HepG2 (cell line): Measurements from ENCODE around the gene RTP5. TPM values are rescaled to one million over a fixed set of nuclear protein-coding genes. Genes with fewer than 3 reads are reported as not detected.

Experiments
- ATF5 ChIP-seq: sonication (generic); formaldehyde crosslinking; IDR thresholded peaks from 2 replicates; pipeline ENCODE4 v1.4.0; 2020; ENCODE audit warnings: mild to moderate bottlenecking, low read depth, missing genetic modification reagents
- BHLHE40 ChIP-seq: IDR thresholded peaks from 2 replicates; pipeline ENCODE4 v1.6.1; 2011; ENCODE audit warnings: low read length, improper control_type of control experiment
- CENPT ChIP-seq: sonication (generic); formaldehyde crosslinking; IDR thresholded peaks from 2 replicates; pipeline ENCODE4 v1.8.0; 2022; ENCODE audit warnings: low read depth, mild to moderate bottlenecking, moderate library complexity, missing genetic modification reagents
- FOXO1 ChIP-seq: sonication (generic); formaldehyde crosslinking; IDR thresholded peaks from 2 replicates; pipeline ENCODE4 v1.4.0; 2020; ENCODE audit warnings: missing genetic modification reagents
- HOXA5 ChIP-seq: sonication (generic); formaldehyde crosslinking; IDR thresholded peaks from 2 replicates; pipeline ENCODE4 v1.4.0; 2020; ENCODE audit warnings: missing genetic modification reagents
- IRF9 ChIP-seq: sonication (generic); formaldehyde crosslinking; IDR thresholded peaks from 2 replicates; pipeline ENCODE4 v1.8.0; 2022; ENCODE audit warnings: missing genetic modification reagents, mild to moderate bottlenecking, borderline replicate concordance
- KDM6A ChIP-seq: IDR thresholded peaks from 2 replicates; pipeline ENCODE4 v1.6.1; 2016; ENCODE audit warnings: low read depth
- MAF1 ChIP-seq: sonication (generic); formaldehyde crosslinking; IDR thresholded peaks from 2 replicates; pipeline ENCODE4 v1.5.0; 2020; ENCODE audit warnings: missing genetic modification reagents, borderline replicate concordance
- PBX2 ChIP-seq: IDR thresholded peaks from 2 replicates; pipeline ENCODE4 v1.6.1; 2016; ENCODE audit warnings: control low read depth
- SNAI1 ChIP-seq: sonication (generic); formaldehyde crosslinking; IDR thresholded peaks from 2 replicates; pipeline ENCODE4 v1.5.0; 2020; ENCODE audit warnings: mild to moderate bottlenecking, missing genetic modification reagents, borderline replicate concordance
- YEATS2 ChIP-seq: sonication (generic); formaldehyde crosslinking; IDR thresholded peaks from 2 replicates; pipeline ENCODE4 v1.4.0; 2020; ENCODE audit warnings: missing genetic modification reagents, borderline replicate concordance
- ZNF564 ChIP-seq: sonication (generic); formaldehyde crosslinking; IDR thresholded peaks from 2 replicates; pipeline ENCODE4 v1.8.1; 2023; ENCODE audit warnings: mild to moderate bottlenecking, missing genetic modification reagents
- ZNF567 ChIP-seq: sonication (generic); formaldehyde crosslinking; IDR thresholded peaks from 2 replicates; pipeline ENCODE4 v1.8.1; 2023; ENCODE audit warnings: mild to moderate bottlenecking, missing genetic modification reagents, borderline replicate concordance
- ZNF652 ChIP-seq: IDR thresholded peaks from 2 replicates; pipeline ENCODE4 v1.6.1; 2016; ENCODE audit warnings: low read depth, borderline replicate concordance
- ZNF75D ChIP-seq: sonication (generic); formaldehyde crosslinking; IDR thresholded peaks from 2 replicates; pipeline ENCODE4 v1.8.1; 2023; ENCODE audit warnings: missing genetic modification reagents, mild to moderate bottlenecking, borderline replicate concordance
- polyA plus RNA-seq, 8 experiments: library from polyadenylated mRNA; depleted of rRNA in 3 of 8; stranded (reverse) in 7 of 8; unstranded in 1 of 8; fragments of >200 nt; fragmentation: Illumina TruSeq in 4 of 8; extraction: Trizol in 4 of 8; gene quantifications; 2 replicates each; pipeline versions ENCODE4 v1.2.1 to v1.2.3, GENCODE V29; 2011 to 2016; ENCODE audit warnings: low read depth in 4 of 8, missing spikeins in 1 of 8, mixed read lengths in 1 of 8; ENCODE audit not compliant: insufficient read depth in 1 of 8
- total RNA-seq, 5 experiments: library from RNA; depleted of rRNA; stranded (reverse); fragments of >200 nt; fragmentation: Illumina TruSeq; extraction: Trizol; gene quantifications; 2 replicates each; pipeline ENCODE4 v1.2.3, GENCODE V29; 2016; ENCODE audit warnings: low read depth in 1 of 5
- TF ChIP-seq, protein P1 (sequence below): sonication (generic); formaldehyde crosslinking; IDR thresholded peaks from 2 replicates; pipeline ENCODE4 v1.5.0; 2020; ENCODE audit warnings: mild to moderate bottlenecking, missing genetic modification reagents
- TF ChIP-seq, protein P2 (sequence below), 2 experiments: sonication (generic) in 1 of 2; formaldehyde crosslinking in 1 of 2; IDR thresholded peaks; 2 replicates each; pipeline versions ENCODE4 v1.6.1 to v1.9.0; 2014 to 2022; ENCODE audit warnings: antibody characterized with exemption in 1 of 2, borderline replicate concordance in 1 of 2, inconsistent platforms in 1 of 2, low read depth in 1 of 2, missing genetic modification reagents in 1 of 2

Gene RTP5
- total and polyA plus RNA-seq, 2 of the 13 experiments (the other 11 are each of a cell fraction or from before 2014, with no cell fraction given): not detected

- TF ChIP-seq, protein P1, sequence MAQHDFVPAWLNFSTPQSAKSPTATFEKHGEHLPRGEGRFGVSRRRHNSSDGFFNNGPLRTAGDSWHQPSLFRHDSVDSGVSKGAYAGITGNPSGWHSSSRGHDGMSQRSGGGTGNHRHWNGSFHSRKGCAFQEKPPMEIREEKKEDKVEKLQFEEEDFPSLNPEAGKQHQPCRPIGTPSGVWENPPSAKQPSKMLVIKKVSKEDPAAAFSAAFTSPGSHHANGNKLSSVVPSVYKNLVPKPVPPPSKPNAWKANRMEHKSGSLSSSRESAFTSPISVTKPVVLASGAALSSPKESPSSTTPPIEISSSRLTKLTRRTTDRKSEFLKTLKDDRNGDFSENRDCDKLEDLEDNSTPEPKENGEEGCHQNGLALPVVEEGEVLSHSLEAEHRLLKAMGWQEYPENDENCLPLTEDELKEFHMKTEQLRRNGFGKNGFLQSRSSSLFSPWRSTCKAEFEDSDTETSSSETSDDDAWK (CRISPR knock-in tag): no peak
- no peak for TF ChIP-seq SNAI1 (CRISPR knock-in tag)
- TF ChIP-seq MAF1 (CRISPR knock-in tag): no peak
- no peak for TF ChIP-seq PBX2 (CRISPR knock-in tag)
- TF ChIP-seq, protein P2, sequence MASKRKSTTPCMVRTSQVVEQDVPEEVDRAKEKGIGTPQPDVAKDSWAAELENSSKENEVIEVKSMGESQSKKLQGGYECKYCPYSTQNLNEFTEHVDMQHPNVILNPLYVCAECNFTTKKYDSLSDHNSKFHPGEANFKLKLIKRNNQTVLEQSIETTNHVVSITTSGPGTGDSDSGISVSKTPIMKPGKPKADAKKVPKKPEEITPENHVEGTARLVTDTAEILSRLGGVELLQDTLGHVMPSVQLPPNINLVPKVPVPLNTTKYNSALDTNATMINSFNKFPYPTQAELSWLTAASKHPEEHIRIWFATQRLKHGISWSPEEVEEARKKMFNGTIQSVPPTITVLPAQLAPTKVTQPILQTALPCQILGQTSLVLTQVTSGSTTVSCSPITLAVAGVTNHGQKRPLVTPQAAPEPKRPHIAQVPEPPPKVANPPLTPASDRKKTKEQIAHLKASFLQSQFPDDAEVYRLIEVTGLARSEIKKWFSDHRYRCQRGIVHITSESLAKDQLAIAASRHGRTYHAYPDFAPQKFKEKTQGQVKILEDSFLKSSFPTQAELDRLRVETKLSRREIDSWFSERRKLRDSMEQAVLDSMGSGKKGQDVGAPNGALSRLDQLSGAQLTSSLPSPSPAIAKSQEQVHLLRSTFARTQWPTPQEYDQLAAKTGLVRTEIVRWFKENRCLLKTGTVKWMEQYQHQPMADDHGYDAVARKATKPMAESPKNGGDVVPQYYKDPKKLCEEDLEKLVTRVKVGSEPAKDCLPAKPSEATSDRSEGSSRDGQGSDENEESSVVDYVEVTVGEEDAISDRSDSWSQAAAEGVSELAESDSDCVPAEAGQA (IDR thresholded peaks at IDR 0.05; ENCODE audit: low read depth): no peak
- TF ChIP-seq, protein P2 (CRISPR knock-in tag; IDR thresholded peaks at IDR 0.05; ENCODE audit: borderline replicate concordance): no peak
- no peak for TF ChIP-seq CENPT
- no peak for TF ChIP-seq HOXA5 (CRISPR knock-in tag)
- no peak for TF ChIP-seq ZNF564 (CRISPR knock-in tag)
- no peak for TF ChIP-seq BHLHE40
- no peak for TF ChIP-seq KDM6A (CRISPR knock-in tag)
- no peak for TF ChIP-seq ZNF567
- TF ChIP-seq ZNF652 (CRISPR knock-in tag): no peak
- 0 out of 2 replicates have a peak, but pooled peaks have one; percentile 2 for TF ChIP-seq FOXO1 (CRISPR knock-in tag)
- no peak for TF ChIP-seq IRF9 (CRISPR knock-in tag)
- TF ChIP-seq ATF5: no peak
- no peak for TF ChIP-seq YEATS2 (CRISPR knock-in tag)
- no peak for TF ChIP-seq ZNF75D (CRISPR knock-in tag)
These were observed 18.8 kb upstream of the RTP5 start (continued) for GRCh38 chr2:241850544-241851324.
